Esophagus mucosa (tissue), 1 donor: ENCODE data around the gene CNKSR3. TPM values are rescaled to one million over a fixed set of nuclear protein-coding genes. Genes with fewer than 3 reads are reported as not detected.

ENCODE experiments used
- ATAC-seq: fragments of 200-7000 bp; cut with Tn5 transposase; one replicate; pipeline ENCODE4 v1.9.1; 2020
- total RNA-seq: library from RNA; stranded (reverse); gene quantifications from one replicate; pipeline ENCODE4 v1.2.4, GENCODE V29; 2023
- donor health status: DM: yes; HTN: yes; CAD: no.

CNKSR3 gene
- total RNA-seq, 1 donor from 2014 or later = 24.5 TPM

- ATAC-seq = no peak
Measured at GRCh38 chr6:154500769-154501577, 9.5 kb downstream of the CNKSR3 start.

GRCh38 chr6:154499855-154500589 lies 10.5 kb downstream of the CNKSR3 start:
- ATAC-seq = no peak

GRCh38 chr6:154498340-154498934 lies 12.0 kb downstream of the CNKSR3 start:
- no peak for ATAC-seq

- ATAC-seq = no peak
Measured at GRCh38 chr6:154496793-154497517, 13.5 kb downstream of the CNKSR3 start.

- no peak for ATAC-seq
Measured at GRCh38 chr6:154496186-154496585, 14.3 kb downstream of the CNKSR3 start.

- ATAC-seq = no peak
Measured at GRCh38 chr6:154494592-154495311, 15.7 kb downstream of the CNKSR3 start.

GRCh38 chr6:154491567-154492470 lies 18.7 kb downstream of the CNKSR3 start:
- ATAC-seq = no peak

- ATAC-seq = no peak
Measured at GRCh38 chr6:154489822-154490221, 20.7 kb downstream of the CNKSR3 start.

- ATAC-seq = no peak
Measured at GRCh38 chr6:154488802-154489437, 21.6 kb downstream of the CNKSR3 start.

GRCh38 chr6:154488248-154488593 lies 22.3 kb downstream of the CNKSR3 start:
- no peak for ATAC-seq

- no peak for ATAC-seq
Measured at GRCh38 chr6:154487367-154488247, 22.9 kb downstream of the CNKSR3 start.

- peak; percentile 80 for ATAC-seq
Measured at GRCh38 chr6:154485815-154486214, 24.7 kb downstream of the CNKSR3 start.

GRCh38 chr6:154484942-154485341 lies 25.5 kb downstream of the CNKSR3 start:
- ATAC-seq = no peak

- peak; percentile 50 for ATAC-seq
Measured at GRCh38 chr6:154482858-154483257, 27.6 kb downstream of the CNKSR3 start.

- no peak for ATAC-seq
Measured at GRCh38 chr6:154481521-154482013, 28.9 kb downstream of the CNKSR3 start.

GRCh38 chr6:154479771-154480639 lies 30.5 kb downstream of the CNKSR3 start:
- no peak for ATAC-seq

GRCh38 chr6:154479351-154479769 lies 31.1 kb downstream of the CNKSR3 start:
- ATAC-seq = no peak

GRCh38 chr6:154478701-154479060 lies 31.8 kb downstream of the CNKSR3 start:
- no peak for ATAC-seq
